Adrenal gland (tissue), 5 donors: ENCODE data around the gene MUC5B.

Experiments
- POLR2A ChIP-seq, 2 donors: fragments of 450-650 bp; IDR thresholded peaks; one replicate each; pipeline ENCODE4 v1.6.1; 2017; ENCODE audit warnings: antibody characterized with exemption in 2 of 2, mild to moderate bottlenecking in 2 of 2, moderate library complexity in 1 of 2
- TF ChIP-seq, protein P1 (sequence below), 6 experiments: fragments of 450-650 bp in 4 of 6; fragments of 200-600 bp in 2 of 6; sonication (generic) in 1 of 6; IDR thresholded peaks; 1 replicate in 5 of 6; 2 replicates in 1 of 6; pipeline versions ENCODE4 v1.5.1 to v1.8.0; 2016 to 2021; ENCODE audit warnings: antibody characterized with exemption in 6 of 6, mild to moderate bottlenecking in 2 of 6, moderate library complexity in 1 of 6
- donor health status: DM: no; HTN: no; CAD: no.

DNA sequence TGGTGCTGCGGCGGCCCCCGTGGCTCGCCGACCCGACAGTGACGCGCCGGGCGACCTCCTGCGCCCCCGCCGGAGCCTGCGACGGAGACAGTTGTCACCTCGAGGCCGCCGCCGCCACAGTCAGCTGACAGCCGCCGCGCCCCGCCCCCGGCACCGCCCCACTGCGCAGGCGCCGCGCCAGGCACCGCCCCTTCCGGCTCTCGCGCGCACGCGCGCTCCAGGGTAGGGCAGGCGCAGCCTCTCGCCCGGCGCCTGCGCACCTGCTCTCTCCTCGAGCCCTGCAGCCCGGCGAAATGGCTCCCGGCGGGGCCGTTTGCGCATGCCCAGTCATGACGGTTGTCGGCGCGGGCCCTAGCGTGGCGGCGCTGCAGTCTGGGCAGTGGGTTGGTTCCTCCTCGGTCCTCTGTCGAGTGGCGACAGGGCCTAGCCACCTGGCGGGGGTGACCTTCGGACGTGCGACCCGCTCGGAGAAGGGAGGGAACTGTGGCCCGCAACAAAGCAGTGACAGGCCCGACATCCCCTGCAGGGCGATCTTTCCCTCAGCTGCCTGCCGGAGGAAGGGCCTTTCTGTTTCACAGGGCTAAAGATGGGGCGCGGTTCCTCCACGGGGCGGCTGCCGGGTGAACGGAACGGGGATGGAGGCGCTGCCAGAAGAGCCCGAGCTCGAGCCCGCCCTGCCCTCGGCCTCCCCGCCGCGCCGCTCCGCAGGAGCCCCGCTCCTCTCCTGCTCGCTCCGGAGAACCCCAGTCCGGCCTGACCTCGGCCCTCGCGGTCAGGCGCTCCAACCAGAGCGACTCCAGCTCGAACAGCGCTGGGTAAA is 86.8 kb downstream of the MUC5B start, which contains the start of gene TOLLIP:
- TF ChIP-seq, protein P1, sequence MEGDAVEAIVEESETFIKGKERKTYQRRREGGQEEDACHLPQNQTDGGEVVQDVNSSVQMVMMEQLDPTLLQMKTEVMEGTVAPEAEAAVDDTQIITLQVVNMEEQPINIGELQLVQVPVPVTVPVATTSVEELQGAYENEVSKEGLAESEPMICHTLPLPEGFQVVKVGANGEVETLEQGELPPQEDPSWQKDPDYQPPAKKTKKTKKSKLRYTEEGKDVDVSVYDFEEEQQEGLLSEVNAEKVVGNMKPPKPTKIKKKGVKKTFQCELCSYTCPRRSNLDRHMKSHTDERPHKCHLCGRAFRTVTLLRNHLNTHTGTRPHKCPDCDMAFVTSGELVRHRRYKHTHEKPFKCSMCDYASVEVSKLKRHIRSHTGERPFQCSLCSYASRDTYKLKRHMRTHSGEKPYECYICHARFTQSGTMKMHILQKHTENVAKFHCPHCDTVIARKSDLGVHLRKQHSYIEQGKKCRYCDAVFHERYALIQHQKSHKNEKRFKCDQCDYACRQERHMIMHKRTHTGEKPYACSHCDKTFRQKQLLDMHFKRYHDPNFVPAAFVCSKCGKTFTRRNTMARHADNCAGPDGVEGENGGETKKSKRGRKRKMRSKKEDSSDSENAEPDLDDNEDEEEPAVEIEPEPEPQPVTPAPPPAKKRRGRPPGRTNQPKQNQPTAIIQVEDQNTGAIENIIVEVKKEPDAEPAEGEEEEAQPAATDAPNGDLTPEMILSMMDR (IDR thresholded peaks at IDR 0.05): no peak
- TF ChIP-seq POLR2A (IDR thresholded peaks at IDR 0.05): peak; percentile 51 to 86
